Hematopoietic multipotent progenitor cell treated with erythropoietin and hydrocortisone succinate and interleukin-3 and kit ligand, for 8 days (in vitro differentiated cells): ENCODE measurements around the gene PCBP3.
"Not testable (repeated sequence)": the region's sequence is repeated elsewhere in the genome, so short reads cannot be mapped to it uniquely, and the experiment has no call there.

ENCODE experiments used
- DNase-seq: peaks from one replicate; pipeline ENCODE4 v3.0.0-alpha.2; 2015

The PCBP3 gene

GRCh38 chr21:45975667-45976409 is 332.3 kb downstream of the PCBP3 start:
- DNase-seq: not testable (repeated sequence)

DNA sequence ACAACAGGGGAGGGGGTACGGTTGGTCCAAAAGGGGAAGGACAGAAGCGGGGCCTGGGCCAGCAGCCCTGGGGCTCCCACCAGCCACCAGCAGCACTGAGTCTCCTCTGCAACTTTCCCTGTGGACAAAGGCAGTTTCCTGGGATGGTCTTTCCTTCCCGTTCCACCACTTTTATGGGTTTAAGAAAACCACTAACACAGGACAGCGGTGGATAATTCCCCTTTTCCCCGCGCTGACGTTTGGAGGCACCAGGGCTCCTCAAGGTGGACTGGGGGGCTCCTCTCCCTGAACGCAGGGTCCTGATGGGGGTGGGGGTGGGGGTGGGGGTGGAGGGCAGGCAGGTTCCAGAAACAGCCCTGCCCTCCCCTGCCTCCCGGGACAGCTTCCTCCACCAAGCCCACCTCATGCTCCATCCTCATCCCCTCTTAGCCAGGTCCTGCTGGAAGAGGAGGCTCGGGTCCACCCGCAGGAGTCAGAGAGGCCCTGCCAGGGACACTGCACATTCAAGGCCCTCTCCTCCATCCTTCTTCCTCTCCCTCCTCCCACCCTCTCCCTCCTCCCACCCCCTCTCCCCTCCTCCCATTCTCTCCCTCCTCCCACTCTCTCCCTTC is 333.3 kb downstream of the PCBP3 start:
- no peak for DNase-seq

DNA sequence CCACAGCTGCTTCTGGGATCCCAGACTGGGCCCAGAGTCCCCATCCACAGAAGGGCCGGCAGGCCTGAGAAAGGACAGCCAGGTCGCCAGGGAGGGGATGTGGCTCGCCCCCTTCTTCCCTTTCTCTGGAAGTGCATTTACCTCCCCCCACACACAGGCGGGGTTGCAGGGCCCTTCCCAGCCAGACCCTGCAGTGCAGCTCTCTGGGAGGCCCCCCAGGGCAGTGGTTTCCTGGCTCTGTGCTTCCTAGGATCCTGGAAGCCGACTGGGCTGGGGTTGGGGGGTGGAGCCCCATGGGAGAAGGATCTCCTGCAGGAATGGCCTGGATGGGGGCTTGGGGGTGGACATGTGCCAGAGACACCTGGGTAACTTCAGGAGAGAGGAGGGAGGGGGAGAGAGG is 333.9 kb downstream of the PCBP3 start:
- DNase-seq: no peak

DNA sequence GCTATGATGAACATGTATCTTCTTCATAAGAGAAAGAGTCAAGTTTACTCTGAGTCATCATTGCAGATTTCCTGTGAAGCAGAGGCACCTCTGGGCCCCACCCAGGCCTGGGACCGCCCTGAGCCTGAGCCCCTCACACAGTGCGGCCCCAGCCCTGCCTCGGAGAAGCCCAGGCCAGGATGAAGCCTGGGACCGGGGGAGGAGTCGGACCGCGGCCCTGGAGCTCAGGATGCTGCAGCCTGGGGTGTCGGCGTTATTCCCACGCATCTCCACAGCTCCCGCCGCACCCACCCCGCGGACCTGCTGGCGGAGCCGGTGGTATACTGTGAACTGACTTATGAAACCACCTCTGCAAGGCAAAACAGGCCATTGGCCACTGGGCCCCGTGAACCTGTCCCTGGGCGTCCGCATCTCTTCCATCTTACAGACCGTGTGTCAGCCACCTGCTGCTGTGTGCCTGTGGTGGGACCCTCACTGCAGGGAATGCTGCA is 335.7 kb downstream of the PCBP3 start:
- no peak for DNase-seq

GRCh38 chr21:45979651-45980050 is 336.1 kb downstream of the PCBP3 start:
- DNase-seq: no peak

GRCh38 chr21:45980271-45980670 is 336.7 kb downstream of the PCBP3 start:
- no peak for DNase-seq

DNA sequence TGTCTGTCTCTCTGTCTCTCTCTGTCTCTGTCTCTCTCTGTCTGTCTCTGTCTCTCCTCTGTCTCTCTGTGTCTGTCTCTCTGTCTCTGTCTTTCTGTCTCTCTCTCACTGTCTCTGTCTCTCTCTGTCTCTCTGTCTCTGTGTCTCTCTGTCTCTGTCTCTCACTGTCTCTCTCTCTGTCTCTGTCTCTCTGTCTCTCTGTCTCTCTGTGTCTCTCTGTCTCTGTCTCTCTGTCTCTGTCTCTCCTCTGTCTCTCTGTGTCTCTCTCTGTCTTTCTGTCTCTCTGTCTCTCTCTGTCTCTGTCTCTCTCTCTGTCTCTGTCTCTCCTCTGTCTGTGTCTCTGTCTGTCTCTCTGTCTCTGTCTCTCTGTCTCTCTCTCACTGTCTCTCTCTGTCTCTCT is 337.2 kb downstream of the PCBP3 start:
- no peak for DNase-seq

DNA sequence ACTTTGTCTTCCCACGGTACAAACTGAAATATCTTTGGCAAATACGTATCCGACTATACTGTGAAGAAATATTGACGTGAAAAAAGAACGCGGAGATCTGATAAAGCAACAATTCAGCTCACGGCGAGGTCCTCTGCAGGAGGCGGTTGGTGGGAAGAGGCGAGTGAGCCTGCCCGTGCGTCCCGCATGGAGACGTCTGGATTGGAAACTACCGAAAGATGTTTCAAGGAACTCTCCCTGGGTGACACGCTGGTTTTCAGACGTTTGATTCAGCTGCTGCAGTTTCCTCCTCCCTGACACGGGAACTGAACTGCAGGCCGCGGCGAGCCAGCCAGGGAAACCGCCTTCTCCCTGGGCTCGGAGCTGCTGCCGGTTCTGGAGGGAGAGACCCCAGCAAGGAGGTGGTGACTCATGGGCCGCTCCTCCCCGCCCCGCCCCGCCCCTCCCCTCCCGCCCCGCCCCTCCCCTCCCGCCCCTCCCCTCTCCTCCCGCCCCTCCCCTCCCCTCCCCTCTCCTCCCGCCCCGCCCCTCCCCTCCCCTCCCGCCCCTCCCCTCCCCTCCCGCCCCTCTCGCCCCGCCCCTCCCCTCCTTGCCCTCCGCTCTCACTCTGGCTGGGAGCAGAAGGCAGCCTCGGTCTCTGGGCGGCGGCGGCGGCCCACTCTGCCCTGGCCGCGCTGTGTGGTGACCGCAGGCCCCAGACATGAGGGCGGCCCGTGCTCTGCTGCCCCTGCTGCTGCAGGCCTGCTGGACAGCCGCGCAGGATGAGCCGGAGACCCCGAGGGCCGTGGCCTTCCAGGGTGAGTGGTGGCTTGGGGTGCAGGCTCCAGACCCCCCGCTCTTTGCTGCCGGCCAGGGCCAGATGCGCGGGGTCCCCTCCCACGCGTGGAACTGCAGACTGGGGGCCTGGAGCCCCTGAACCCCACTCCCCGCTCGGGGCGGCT is 337.9 kb downstream of the PCBP3 start, which contains the start of gene COL6A1:
TSS of gene COL6A1 (plus strand) at position 620 of the 941 bp plus-strand sequence. CDS start at position 701, 81 bp downstream.
- DNase-seq: peak; percentile 57

DNA sequence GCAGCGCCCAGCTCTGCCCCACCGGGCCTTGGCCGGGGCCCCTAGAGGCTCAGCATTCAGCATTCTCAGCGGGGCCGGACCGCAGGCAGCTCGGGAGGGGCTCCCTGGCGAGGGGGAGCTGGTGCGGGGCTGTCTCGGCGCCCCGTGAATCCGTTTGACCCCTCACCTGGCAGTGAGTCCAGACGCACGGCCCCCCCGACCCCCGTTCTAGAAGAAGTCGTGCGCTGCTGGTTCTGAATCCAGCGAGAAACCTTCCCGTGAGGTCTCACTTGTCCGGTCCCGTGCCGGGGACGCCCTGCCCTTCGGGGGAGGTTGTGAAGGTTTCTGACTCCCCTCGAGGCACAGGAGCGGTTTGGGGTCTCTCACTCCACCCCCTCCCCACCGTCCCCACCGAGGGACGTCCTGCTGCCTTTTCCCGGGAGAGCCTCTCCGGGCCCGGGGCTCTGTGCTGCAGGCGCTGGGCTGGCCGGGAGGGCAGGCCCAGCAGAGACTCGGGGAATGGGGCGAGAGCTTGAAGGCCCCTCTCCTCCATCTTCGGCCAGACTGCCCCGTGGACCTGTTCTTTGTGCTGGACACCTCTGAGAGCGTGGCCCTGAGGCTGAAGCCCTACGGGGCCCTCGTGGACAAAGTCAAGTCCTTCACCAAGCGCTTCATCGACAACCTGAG is 338.7 kb downstream of the PCBP3 start:
- no peak for DNase-seq

- DNase-seq: no peak
Observed at GRCh38 chr21:45982758-45983648, 339.5 kb downstream of the PCBP3 start.

DNA sequence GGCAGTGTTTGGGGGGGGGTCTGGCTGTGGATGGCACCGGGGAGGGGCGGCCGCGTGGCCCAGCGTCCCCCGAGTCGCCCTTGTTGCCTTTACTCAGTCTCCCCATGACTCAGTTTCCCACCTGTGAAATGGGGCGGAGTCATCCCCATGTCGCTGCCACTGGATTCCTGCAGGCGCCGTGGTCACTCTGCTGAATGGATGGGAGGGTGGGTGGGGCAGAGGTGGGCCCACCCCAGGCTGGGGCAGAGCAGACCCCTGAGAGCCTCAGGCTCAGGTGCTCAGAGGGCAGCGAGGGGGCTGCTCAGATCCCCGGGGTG is 340.1 kb downstream of the PCBP3 start:
- DNase-seq: no peak

GRCh38 chr21:45983981-45984551 is 340.5 kb downstream of the PCBP3 start:
- DNase-seq: no peak

DNA sequence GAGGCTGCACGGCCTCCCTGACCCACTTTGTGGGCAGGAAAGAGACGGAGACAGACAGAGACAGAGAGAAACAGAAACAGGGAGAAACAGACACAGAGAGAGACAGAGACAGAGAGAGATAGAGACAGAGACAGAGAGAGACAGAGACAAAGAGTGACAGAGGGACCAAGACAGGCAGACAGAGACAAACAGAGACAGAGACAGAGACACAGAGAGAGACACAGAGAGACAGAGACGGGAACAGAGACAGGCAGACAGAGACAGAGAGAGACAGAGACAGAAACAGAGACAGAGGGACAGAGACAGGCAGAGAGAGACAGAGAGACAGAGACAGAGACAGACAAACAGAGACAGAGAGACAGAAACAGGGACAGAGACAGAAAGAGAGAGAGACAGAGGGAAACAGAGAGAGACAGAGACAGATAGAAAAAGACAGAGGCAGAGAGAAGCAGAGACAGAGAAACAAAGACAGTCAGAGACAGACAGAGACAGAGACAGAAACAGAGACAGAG is 341.1 kb downstream of the PCBP3 start:
- DNase-seq: no peak

DNA sequence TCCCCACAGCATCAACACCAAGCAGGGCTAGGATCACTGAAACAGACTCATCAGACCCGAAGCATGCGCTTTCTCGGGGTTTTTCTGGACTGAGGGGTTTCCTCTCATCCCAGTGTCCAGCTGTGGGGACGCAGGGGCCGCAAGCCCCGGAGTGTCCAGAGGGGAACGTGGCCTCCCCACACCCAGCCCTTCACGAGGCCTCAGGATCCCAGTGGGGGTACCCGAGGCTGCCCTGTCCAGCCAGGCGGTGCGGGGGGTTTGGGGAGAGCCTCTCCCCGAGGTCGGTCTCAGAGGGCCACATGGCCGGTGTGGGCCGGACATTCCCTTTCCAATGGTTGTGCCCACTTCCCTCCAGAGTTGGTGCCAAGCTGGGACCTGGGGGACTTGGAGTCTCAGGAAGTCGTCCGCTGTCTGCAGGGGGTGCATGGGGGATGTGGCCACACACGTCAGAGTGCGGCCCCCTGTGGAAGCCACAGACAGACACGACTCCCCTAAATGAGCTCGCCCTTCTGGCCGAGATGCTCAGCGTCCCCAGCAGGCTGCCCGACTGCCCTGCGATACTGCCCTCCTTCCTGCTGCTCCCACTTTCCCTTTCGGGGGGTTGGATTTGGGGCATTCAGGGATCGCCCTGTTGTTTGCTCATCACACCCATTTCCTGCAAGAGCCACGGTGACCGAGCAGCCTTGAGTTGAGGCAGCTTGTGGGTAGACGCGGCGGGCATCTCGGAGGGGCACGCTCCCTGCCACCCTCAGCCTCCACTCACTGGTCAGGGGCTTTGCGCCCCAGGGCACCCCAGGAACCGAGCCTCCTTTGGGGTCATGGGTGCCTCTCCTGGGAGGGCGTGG is 342.2 kb downstream of the PCBP3 start:
- no peak for DNase-seq

DNA sequence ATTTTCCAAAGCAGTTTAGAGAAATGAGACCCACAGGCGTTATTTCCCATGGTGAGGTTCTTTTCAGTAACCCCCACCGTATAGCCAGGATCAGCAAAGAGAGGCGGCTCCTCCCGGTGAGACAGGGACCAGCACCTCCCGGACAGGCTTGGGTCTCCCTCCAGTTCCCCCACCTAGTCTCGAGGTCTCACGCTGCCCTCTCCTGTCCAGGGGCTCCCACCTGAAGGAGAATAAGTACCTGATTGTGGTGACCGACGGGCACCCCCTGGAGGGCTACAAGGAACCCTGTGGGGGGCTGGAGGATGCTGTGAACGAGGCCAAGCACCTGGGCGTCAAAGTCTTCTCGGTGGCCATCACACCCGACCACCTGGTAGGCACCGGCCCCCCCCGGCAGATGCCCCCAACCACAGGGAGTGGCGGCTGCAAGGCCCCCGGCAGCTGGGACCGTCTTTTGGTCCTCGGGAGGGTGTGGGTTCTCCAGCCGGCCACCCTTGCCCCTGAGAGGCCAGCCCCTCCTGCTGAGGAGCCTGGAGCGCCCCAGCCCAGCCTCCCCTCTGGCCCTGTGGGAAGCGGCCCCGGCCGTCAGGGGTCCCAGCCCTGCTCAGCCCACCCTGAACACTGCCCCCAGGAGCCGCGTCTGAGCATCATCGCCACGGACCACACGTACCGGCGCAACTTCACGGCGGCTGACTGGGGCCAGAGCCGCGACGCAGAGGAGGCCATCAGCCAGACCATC is 343.0 kb downstream of the PCBP3 start:
- no peak for DNase-seq

- DNase-seq: no peak
Observed at GRCh38 chr21:45987121-45987711, 343.7 kb downstream of the PCBP3 start.

GRCh38 chr21:45988366-45989347 is 345.1 kb downstream of the PCBP3 start:
- no peak for DNase-seq
